ENCODE measurements around the gene NRN1L. TPM values are rescaled to one million over a fixed set of nuclear protein-coding genes. Genes with fewer than 3 reads are reported as not detected.

The NRN1L gene
- total RNA-seq, 1 donor from 2014 or later, result 1.1 TPM

- Histone ChIP-seq H3K4me3 (ENCODE audit: low read depth, low read length) (peak overlapping the region; percentile 97), H3K36me3 (ENCODE audit: control insufficient read depth, insufficient read depth, low read length) (no peaks in the 10 kb centered on the region), H3K27me3 (ENCODE audit: control insufficient read depth, insufficient read depth, low read length) (no peaks in the 10 kb centered on the region)
- DNase-seq (ENCODE audit: low read depth), result no peak
- TF ChIP-seq, protein P1, sequence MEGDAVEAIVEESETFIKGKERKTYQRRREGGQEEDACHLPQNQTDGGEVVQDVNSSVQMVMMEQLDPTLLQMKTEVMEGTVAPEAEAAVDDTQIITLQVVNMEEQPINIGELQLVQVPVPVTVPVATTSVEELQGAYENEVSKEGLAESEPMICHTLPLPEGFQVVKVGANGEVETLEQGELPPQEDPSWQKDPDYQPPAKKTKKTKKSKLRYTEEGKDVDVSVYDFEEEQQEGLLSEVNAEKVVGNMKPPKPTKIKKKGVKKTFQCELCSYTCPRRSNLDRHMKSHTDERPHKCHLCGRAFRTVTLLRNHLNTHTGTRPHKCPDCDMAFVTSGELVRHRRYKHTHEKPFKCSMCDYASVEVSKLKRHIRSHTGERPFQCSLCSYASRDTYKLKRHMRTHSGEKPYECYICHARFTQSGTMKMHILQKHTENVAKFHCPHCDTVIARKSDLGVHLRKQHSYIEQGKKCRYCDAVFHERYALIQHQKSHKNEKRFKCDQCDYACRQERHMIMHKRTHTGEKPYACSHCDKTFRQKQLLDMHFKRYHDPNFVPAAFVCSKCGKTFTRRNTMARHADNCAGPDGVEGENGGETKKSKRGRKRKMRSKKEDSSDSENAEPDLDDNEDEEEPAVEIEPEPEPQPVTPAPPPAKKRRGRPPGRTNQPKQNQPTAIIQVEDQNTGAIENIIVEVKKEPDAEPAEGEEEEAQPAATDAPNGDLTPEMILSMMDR (IDR thresholded peaks at IDR 0.05; ENCODE audit: insufficient read depth, low read length, poor library complexity, severe bottlenecking), result no peak
Observed at GRCh38 chr16:67843343-67843765, 41.3 kb upstream of the NRN1L start.

- Histone ChIP-seq H3K4me3 (ENCODE audit: low read depth, low read length) (no peak overlapping the region), H3K36me3 (ENCODE audit: control insufficient read depth, insufficient read depth, low read length) (peaks cover 3% of the 10 kb centered on the region), H3K27me3 (ENCODE audit: control insufficient read depth, insufficient read depth, low read length) (no peaks in the 10 kb centered on the region)
- no peak for DNase-seq (ENCODE audit: low read depth)
- TF ChIP-seq, protein P1 (IDR thresholded peaks at IDR 0.05; ENCODE audit: insufficient read depth, low read length, poor library complexity, severe bottlenecking), result no peak
Observed at GRCh38 chr16:67844497-67844896, 40.2 kb upstream of the NRN1L start.

DNA sequence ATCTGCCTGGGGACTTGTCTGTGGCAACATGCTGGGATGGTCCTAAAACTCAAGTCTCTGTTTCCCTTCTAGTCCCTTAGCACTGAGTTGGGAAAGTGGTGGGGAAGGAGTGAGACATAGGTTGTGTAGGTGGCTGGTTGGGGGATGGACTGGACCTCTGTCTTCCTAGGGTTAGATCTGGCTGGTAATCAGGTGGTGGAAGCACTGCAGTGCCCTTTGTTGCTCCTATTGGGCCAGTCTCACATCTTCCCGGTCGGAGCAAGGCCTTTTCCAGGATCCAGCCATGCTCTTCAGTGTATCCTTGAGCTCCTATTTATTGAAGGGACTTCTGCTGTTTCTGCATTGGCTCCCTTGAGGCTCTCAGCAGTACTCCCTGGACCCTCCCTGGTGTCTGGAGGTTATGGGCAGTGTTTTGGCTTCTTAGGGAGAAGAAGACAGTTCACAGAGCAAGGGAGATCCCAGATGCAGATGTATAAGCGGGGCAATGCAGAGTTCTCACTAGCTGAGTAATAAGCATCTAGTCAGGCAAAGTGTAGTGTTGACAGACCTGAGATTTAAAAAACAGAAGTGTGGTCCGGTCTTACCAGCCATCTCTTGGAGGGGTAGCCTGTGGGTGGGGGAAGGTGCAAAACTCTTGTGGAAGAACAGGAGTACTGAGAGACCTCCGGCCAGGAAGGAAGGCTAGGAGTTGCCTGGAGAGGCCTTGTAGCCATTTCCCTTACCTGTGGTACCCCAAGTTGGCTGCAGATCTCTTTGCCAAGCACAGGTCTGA lies 39.2 kb upstream of the NRN1L start:
- DNase-seq (ENCODE audit: low read depth), result no peak
- TF ChIP-seq, protein P1 (IDR thresholded peaks at IDR 0.05; ENCODE audit: insufficient read depth, low read length, poor library complexity, severe bottlenecking), result no peak
- peak overlapping the region; percentile 96 for H3K4me3 ChIP-seq (ENCODE audit: low read depth, low read length)
- no peaks in the 10 kb centered on the region for H3K27me3 ChIP-seq (ENCODE audit: control insufficient read depth, insufficient read depth, low read length)
- H3K36me3 ChIP-seq (ENCODE audit: control insufficient read depth, insufficient read depth, low read length), result peaks cover 3% of the 10 kb centered on the region

DNA sequence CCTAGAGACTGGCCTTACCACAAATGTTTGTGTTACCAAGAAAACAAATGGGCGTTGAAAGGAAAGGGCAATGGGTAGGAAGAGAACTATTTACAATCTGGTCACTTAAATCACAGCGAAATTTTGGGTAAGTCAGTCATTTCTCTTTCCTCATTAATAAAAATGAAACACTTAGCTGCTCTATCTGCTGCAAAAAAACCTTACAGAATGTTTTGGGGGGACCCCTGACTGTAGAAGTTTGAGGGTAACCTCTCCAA lies 38.7 kb upstream of the NRN1L start:
- peak overlapping the region; percentile 96 for H3K4me3 ChIP-seq (ENCODE audit: low read depth, low read length)
- H3K36me3 ChIP-seq (ENCODE audit: control insufficient read depth, insufficient read depth, low read length), result peaks cover 3% of the 10 kb centered on the region
- TF ChIP-seq, protein P1 (IDR thresholded peaks at IDR 0.05; ENCODE audit: insufficient read depth, low read length, poor library complexity, severe bottlenecking), result no peak
- no peaks in the 10 kb centered on the region for H3K27me3 ChIP-seq (ENCODE audit: control insufficient read depth, insufficient read depth, low read length)
- DNase-seq (ENCODE audit: low read depth), result no peak

GRCh38 chr16:67846320-67847063 lies 38.2 kb upstream of the NRN1L start, which contains the start of gene NUTF2:
Gene NUTF2, plus strand, starts transcription at chr16:67846933. Its CDS starts 18,198 bp downstream, at chr16:67865131.
- H3K36me3 ChIP-seq (ENCODE audit: control insufficient read depth, insufficient read depth, low read length), result peaks cover 3% of the 10 kb centered on the region
- peak within 1 kb of the TSS; percentile 96 for H3K4me3 ChIP-seq (ENCODE audit: low read depth, low read length)
- TF ChIP-seq, protein P1 (IDR thresholded peaks at IDR 0.05; ENCODE audit: insufficient read depth, low read length, poor library complexity, severe bottlenecking), result no peak
- no peaks in the 10 kb centered on the region for H3K27me3 ChIP-seq (ENCODE audit: control insufficient read depth, insufficient read depth, low read length)
- peak; percentile 64 for DNase-seq (ENCODE audit: low read depth)

Data from kidney epithelial cell (primary cell).